BLaER1 treated with 17β-estradiol and CSF1 and Interleukin-3, amounts not matched to agents 10 nM and 100 nM (cell line): Measurements from ENCODE around the gene TOP2B.

Experiments
- H3K27ac ChIP-seq, 11 experiments: shearing (Covaris generic); formaldehyde crosslinking; 2 replicates each; pipeline ENCODE4 v1.8.1; 2022
- H3K27me3 ChIP-seq, 11 experiments: shearing (Covaris generic); formaldehyde crosslinking; 2 replicates each; pipeline ENCODE4 v1.8.1; 2022
- H3K36me3 ChIP-seq, 11 experiments: shearing (Covaris generic); formaldehyde crosslinking; 2 replicates each; pipeline ENCODE4 v1.8.1; 2022
- H3K4me1 ChIP-seq, 10 experiments: shearing (Covaris generic); formaldehyde crosslinking; 2 replicates each; pipeline ENCODE4 v1.8.1; 2022
- H3K4me2 ChIP-seq, 11 experiments: shearing (Covaris generic); formaldehyde crosslinking; 2 replicates each; pipeline ENCODE4 v1.8.1; 2022
- H3K4me3 ChIP-seq, 10 experiments: shearing (Covaris generic); formaldehyde crosslinking; 2 replicates each; pipeline ENCODE4 v1.8.1; 2022
- H3K9ac ChIP-seq, 11 experiments: shearing (Covaris generic); formaldehyde crosslinking; 2 replicates each; pipeline ENCODE4 v1.8.1; 2022
- H3K9me3 ChIP-seq, 11 experiments: shearing (Covaris generic); formaldehyde crosslinking; replicated peaks in 1 of 11; 2 replicates each; pipeline ENCODE4 v1.8.1; 2022
- H4K20me1 ChIP-seq, 11 experiments: shearing (Covaris generic); formaldehyde crosslinking; 2 replicates each; pipeline ENCODE4 v1.8.1; 2022
- Cebpa-rat ChIP-seq, 11 experiments: shearing (Covaris generic); IDR thresholded peaks; 2 replicates each; pipeline ENCODE4 v1.8.1; 2022

The TOP2B gene

DNA sequence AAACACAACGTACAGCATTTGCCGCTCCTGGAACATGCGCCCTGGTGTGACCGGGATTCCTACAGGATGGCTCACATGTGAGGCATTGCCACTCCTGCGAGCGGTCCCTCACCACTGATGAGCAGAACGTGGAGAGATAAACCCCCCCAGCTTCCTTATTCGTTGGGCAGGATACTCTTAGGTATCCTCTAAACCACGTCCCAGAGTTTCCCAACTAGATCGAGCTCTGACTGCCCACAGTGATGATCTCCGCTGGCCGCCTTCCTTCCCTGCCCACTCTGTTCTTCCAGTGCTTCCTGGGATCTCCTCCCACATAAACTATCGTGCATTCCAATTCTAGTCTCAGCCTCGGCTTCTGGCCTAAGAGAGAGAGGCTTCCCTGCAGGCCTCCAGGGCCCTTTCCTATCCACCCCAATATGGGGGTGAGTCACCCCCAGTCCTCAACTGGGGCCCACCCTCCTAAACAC, 91.8 kb downstream of the TOP2B start:
- no peak overlapping the region for H3K4me3 ChIP-seq
- no peak overlapping the region for H3K9ac ChIP-seq
- H3K27me3 ChIP-seq, result no peaks in the 10 kb centered on the region
- TF ChIP-seq Cebpa-rat (IDR thresholded peaks at IDR 0.05), result no peak
- H3K4me1 ChIP-seq, result peaks cover 5 to 39% (median 29%) of the 10 kb centered on the region in 10 experiments; a peak in 18 of 20 replicates
- peak overlapping the region in 4 of 11 experiments; percentile 4 to 17 (median 14); a peak in 1 of 22 replicates for H3K4me2 ChIP-seq
- no peaks in the 10 kb centered on the region for H3K36me3 ChIP-seq
- no peak overlapping the region for H3K27ac ChIP-seq
- no peaks in the 10 kb centered on the region for H4K20me1 ChIP-seq
- H3K9me3 ChIP-seq, result no peaks in the 10 kb centered on the region

GRCh38 chr3:25572336-25572735, 92.4 kb downstream of the TOP2B start:
- Histone ChIP-seq H3K27ac (no peak overlapping the region), H3K36me3 (no peaks in the 10 kb centered on the region), H3K9me3 (no peaks in the 10 kb centered on the region), H3K9ac (no peak overlapping the region), H3K27me3 (no peaks in the 10 kb centered on the region), H4K20me1 (no peaks in the 10 kb centered on the region), H3K4me2 (no peak overlapping the region), H3K4me3 (no peak overlapping the region), H3K4me1 (peaks cover 5 to 39% (median 29%) of the 10 kb centered on the region in 10 experiments; a peak in 18 of 20 replicates)
- no peak for TF ChIP-seq Cebpa-rat (IDR thresholded peaks at IDR 0.05)

GRCh38 chr3:25571285-25571684, 93.4 kb downstream of the TOP2B start:
- H3K9me3 ChIP-seq, result no peaks in the 10 kb centered on the region
- H3K27ac ChIP-seq, result no peak overlapping the region
- no peak for TF ChIP-seq Cebpa-rat (IDR thresholded peaks at IDR 0.05)
- H3K4me2 ChIP-seq, result no peak overlapping the region
- H3K4me3 ChIP-seq, result no peak overlapping the region
- H4K20me1 ChIP-seq, result no peaks in the 10 kb centered on the region
- H3K9ac ChIP-seq, result no peak overlapping the region
- H3K36me3 ChIP-seq, result no peaks in the 10 kb centered on the region
- peaks cover 5 to 39% (median 29%) of the 10 kb centered on the region in 10 experiments; a peak in 18 of 20 replicates for H3K4me1 ChIP-seq
- H3K27me3 ChIP-seq, result no peaks in the 10 kb centered on the region

- Histone ChIP-seq H3K27me3 (no peaks in the 10 kb centered on the region), H3K36me3 (no peaks in the 10 kb centered on the region), H3K9me3 (no peaks in the 10 kb centered on the region), H3K4me2 (peak overlapping the region; percentile 23 to 76 (median 53); a peak in 18 of 22 replicates), H3K4me3 (no peak overlapping the region), H3K4me1 (peaks cover 5 to 36% (median 28%) of the 10 kb centered on the region in 10 experiments; a peak in 18 of 20 replicates), H3K9ac (no peak overlapping the region), H3K27ac (no peak overlapping the region), H4K20me1 (no peaks in the 10 kb centered on the region)
- TF ChIP-seq Cebpa-rat (IDR thresholded peaks at IDR 0.05), result no peak
Observed at GRCh38 chr3:25568525-25569078, 96.1 kb downstream of the TOP2B start.

GRCh38 chr3:25567806-25568524, 96.7 kb downstream of the TOP2B start:
- Histone ChIP-seq H3K27ac (no peak overlapping the region), H3K4me2 (peak overlapping the region in 9 of 11 experiments; percentile 30 to 76 (median 53); a peak in 12 of 22 replicates), H3K27me3 (no peaks in the 10 kb centered on the region)

DNA sequence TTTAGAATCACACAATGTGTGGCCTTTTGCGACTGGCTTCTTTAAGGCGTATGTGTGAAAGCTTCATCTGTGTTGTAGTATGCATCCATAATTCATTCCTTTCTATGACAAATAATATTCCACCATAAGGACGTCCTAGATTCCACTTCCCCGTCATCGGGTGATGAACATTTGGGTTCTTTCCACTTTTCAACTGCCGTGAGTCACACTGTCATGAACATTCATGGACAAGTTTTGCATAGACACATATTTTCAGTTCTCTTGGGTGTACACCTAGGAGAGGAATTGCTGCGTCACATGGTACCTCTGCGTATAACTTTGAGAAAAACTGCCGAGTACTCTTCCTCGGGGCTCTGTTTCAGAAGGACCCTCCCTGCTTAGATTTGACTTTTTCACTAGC, 97.3 kb downstream of the TOP2B start:
- TF ChIP-seq Cebpa-rat (IDR thresholded peaks at IDR 0.05), result no peak
- H3K27me3 ChIP-seq, result no peaks in the 10 kb centered on the region

More at GRCh38 chr3:25567806-25568524, 96.7 kb downstream of the TOP2B start:
- Histone ChIP-seq H4K20me1 (no peaks in the 10 kb centered on the region), H3K36me3 (no peaks in the 10 kb centered on the region), H3K9ac (no peak overlapping the region), H3K9me3 (no peaks in the 10 kb centered on the region), H3K4me1 (peaks cover 5 to 29% (median 22%) of the 10 kb centered on the region in 10 experiments; a peak in 18 of 20 replicates), H3K4me3 (no peak overlapping the region)
- no peak for TF ChIP-seq Cebpa-rat (IDR thresholded peaks at IDR 0.05)

GRCh38 chr3:25566358-25566920, 98.3 kb downstream of the TOP2B start:
- Histone ChIP-seq H3K4me3 (no peak overlapping the region), H3K27ac (no peak overlapping the region), H3K4me1 (peaks cover 10 to 26% (median 22%) of the 10 kb centered on the region in 10 experiments; a peak in 18 of 20 replicates), H3K36me3 (no peaks in the 10 kb centered on the region), H3K9ac (no peak overlapping the region), H4K20me1 (no peaks in the 10 kb centered on the region), H3K9me3 (no peaks in the 10 kb centered on the region), H3K27me3 (no peaks in the 10 kb centered on the region), H3K4me2 (no peak overlapping the region)
- no peak for TF ChIP-seq Cebpa-rat (IDR thresholded peaks at IDR 0.05)

More for the DNA sequence above, 97.3 kb downstream of the TOP2B start:
- no peaks in the 10 kb centered on the region for H3K36me3 ChIP-seq
- H3K4me1 ChIP-seq, result peaks cover 5 to 26% (median 22%) of the 10 kb centered on the region in 10 experiments; a peak in 18 of 20 replicates
- no peak overlapping the region for H3K27ac ChIP-seq
- no peak overlapping the region for H3K9ac ChIP-seq
- H3K4me3 ChIP-seq, result no peak overlapping the region
- H3K9me3 ChIP-seq, result no peaks in the 10 kb centered on the region
- H3K4me2 ChIP-seq, result no peak overlapping the region
- H4K20me1 ChIP-seq, result no peaks in the 10 kb centered on the region

DNA sequence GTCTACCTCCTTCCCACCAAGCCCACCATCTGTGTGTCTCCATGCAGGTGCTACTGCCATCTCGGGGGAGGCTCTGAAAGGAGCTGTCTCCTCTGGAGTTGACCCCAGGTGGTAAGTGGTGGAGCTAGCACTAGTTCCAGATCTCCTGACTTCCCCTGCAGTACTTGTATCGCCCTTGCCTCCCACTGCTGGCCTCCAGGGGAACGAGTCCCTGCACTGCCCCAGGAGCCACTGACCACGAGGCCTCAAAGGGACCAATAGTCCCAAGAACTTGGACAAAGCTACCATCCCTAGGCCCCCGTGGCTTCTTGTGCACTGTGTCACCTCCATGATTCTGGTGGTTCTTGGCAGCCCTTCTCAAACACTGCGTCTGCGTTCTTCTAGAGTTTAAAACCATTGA, 98.9 kb downstream of the TOP2B start:
- Histone ChIP-seq H3K4me3 (no peak overlapping the region), H3K4me1 (peaks cover 11 to 26% (median 22%) of the 10 kb centered on the region in 10 experiments; a peak in 18 of 20 replicates), H3K36me3 (no peaks in the 10 kb centered on the region), H3K9ac (no peak overlapping the region), H3K9me3 (no peaks in the 10 kb centered on the region), H3K27me3 (no peaks in the 10 kb centered on the region), H3K27ac (no peak overlapping the region), H3K4me2 (no peak overlapping the region), H4K20me1 (no peaks in the 10 kb centered on the region)
- TF ChIP-seq Cebpa-rat (IDR thresholded peaks at IDR 0.05), result no peak

DNA sequence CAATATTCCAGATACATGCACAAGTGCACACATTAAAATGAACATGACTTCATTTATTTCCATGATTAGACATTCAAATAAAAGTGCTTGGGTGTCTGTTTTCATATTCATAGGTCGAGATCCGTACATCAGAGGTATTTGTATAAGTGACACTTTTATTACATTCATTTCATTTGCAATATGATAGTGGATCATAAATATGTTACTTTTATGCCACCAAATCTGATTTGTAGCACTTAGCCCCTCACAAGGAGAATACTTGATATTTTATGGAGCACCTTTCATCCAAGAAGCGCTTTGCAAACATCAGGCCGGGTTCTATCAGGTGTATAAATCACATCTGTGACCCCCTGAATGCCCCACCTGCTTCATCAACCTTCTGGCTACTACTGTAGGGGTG, 100.6 kb downstream of the TOP2B start:
- Histone ChIP-seq H4K20me1 (no peaks in the 10 kb centered on the region), H3K4me3 (no peak overlapping the region), H3K4me1 (peaks cover 6 to 15% (median 10%) of the 10 kb centered on the region in 10 experiments; a peak in 18 of 20 replicates), H3K27me3 (no peaks in the 10 kb centered on the region), H3K9me3 (no peaks in the 10 kb centered on the region), H3K9ac (no peak overlapping the region), H3K4me2 (no peak overlapping the region), H3K27ac (no peak overlapping the region), H3K36me3 (no peaks in the 10 kb centered on the region)
- TF ChIP-seq Cebpa-rat (IDR thresholded peaks at IDR 0.05), result no peak
